Neural cell (in vitro differentiated cells): Measurements from ENCODE around the gene FAM171A1. TPM values are rescaled to one million over a fixed set of nuclear protein-coding genes. Genes with fewer than 3 reads are reported as not detected.

ENCODE experiments used
- H2AFZ ChIP-seq: fragments of 200-600, 300-800 bp; sonication (generic), shearing (Covaris generic); 2 replicates; pipeline ENCODE4 v1.6.0; 2014; ENCODE audit warnings: low read depth, mild to moderate bottlenecking, antibody characterized with exemption, low read length, moderate library complexity
- H3F3A ChIP-seq: fragments of 200-600 bp; shearing (Covaris generic); 2 replicates; pipeline ENCODE4 v1.6.1; 2016; ENCODE audit warnings: mild to moderate bottlenecking, moderate library complexity, mixed read lengths, antibody characterized with exemption, low read length; ENCODE audit not compliant: insufficient read depth, poor library complexity, severe bottlenecking
- H3K27ac ChIP-seq: fragments of 200-600, 300-800 bp; sonication (generic), shearing (Covaris generic); 2 replicates; pipeline ENCODE4 v1.5.1; 2014; ENCODE audit warnings: mild to moderate bottlenecking, low read length, moderate library complexity
- H3K27me3 ChIP-seq: fragments of 300-800, 200-600 bp; sonication (generic), shearing (Covaris generic); 2 replicates; pipeline ENCODE4 v1.6.0; 2014; ENCODE audit warnings: mild to moderate bottlenecking, low read depth, low read length, moderate library complexity; ENCODE audit not compliant: insufficient read depth
- H3K36me3 ChIP-seq: fragments of 300-800, 200-600 bp; sonication (generic), shearing (Covaris generic); 2 replicates; pipeline ENCODE4 v1.5.1; 2014; ENCODE audit warnings: mild to moderate bottlenecking, antibody characterized with exemption, low read length, moderate library complexity; ENCODE audit not compliant: insufficient read depth
- H3K4me2 ChIP-seq: fragments of 300-800, 200-600 bp; sonication (generic), shearing (Covaris generic); 2 replicates; pipeline ENCODE4 v1.6.0; 2014; ENCODE audit warnings: mild to moderate bottlenecking, low read length
- H3K4me3 ChIP-seq: fragments of 300-800, 200-600 bp; sonication (generic), shearing (Covaris generic); 2 replicates; pipeline ENCODE4 v1.5.1; 2014; ENCODE audit warnings: mild to moderate bottlenecking, low read length, moderate library complexity
- H3K79me2 ChIP-seq: fragments of 200-600 bp; shearing (Covaris generic); replicated peaks from 2 replicates; pipeline ENCODE4 v1.6.0; 2014; ENCODE audit warnings: mild to moderate bottlenecking, low read length, moderate library complexity; ENCODE audit not compliant: insufficient read depth
- H3K9ac ChIP-seq: fragments of 300-800, 200-600 bp; sonication (generic), shearing (Covaris generic); 2 replicates; pipeline ENCODE4 v1.6.1; 2016; ENCODE audit warnings: mild to moderate bottlenecking, low read length, mixed read lengths
- H3K9me2 ChIP-seq: fragments of 200-600 bp; shearing (Covaris generic); 2 replicates; pipeline ENCODE4 v1.6.1; 2016; ENCODE audit warnings: mild to moderate bottlenecking, low read length, mixed read lengths; ENCODE audit not compliant: insufficient read depth
- H3K9me3 ChIP-seq: fragments of 200-600, 300-800 bp; sonication (generic), shearing (Covaris generic); 2 replicates; pipeline ENCODE4 v1.6.1; 2016; ENCODE audit warnings: mild to moderate bottlenecking, mixed run types, low read length, moderate library complexity, mixed read lengths
- H4K20me1 ChIP-seq: fragments of 200-600 bp; shearing (Covaris generic); 2 replicates; pipeline ENCODE4 v1.6.1; 2016; ENCODE audit warnings: mild to moderate bottlenecking, mixed run types; ENCODE audit not compliant: insufficient read depth
- CTCF ChIP-seq: fragments of 450-650 bp; IDR thresholded peaks from 2 replicates; pipeline ENCODE4 v1.5.1; 2014; ENCODE audit warnings: antibody characterized with exemption, mild to moderate bottlenecking, moderate library complexity; ENCODE audit not compliant: poor library complexity, severe bottlenecking
- EP300 ChIP-seq: fragments of 450-650 bp; conservative IDR thresholded peaks from 2 replicates; pipeline ENCODE4 v1.6.1; 2014; ENCODE audit warnings: antibody characterized with exemption, mild to moderate bottlenecking, moderate library complexity; ENCODE audit not compliant: poor library complexity, severe bottlenecking
- EZH2 ChIP-seq: fragments of 200-600, 300-800 bp; shearing (Covaris generic), sonication (generic); IDR thresholded peaks from 2 replicates; pipeline ENCODE4 v1.6.1; 2014; ENCODE audit warnings: antibody characterized with exemption, low read length, borderline replicate concordance, mild to moderate bottlenecking; ENCODE audit not compliant: insufficient read depth, poor library complexity, severe bottlenecking
- MXI1 ChIP-seq: fragments of 450-650 bp; conservative IDR thresholded peaks from 2 replicates; pipeline ENCODE4 v1.6.1; 2014; ENCODE audit warnings: antibody characterized with exemption, mild to moderate bottlenecking; ENCODE audit not compliant: poor library complexity, severe bottlenecking
- POLR2AphosphoS5 ChIP-seq: IDR thresholded peaks from 2 replicates; pipeline ENCODE4 v1.6.1; 2012
- RAD21 ChIP-seq: fragments of 450-650 bp; conservative IDR thresholded peaks from 2 replicates; pipeline ENCODE4 v1.6.1; 2014; ENCODE audit warnings: antibody characterized with exemption, mild to moderate bottlenecking, moderate library complexity
- REST ChIP-seq: IDR thresholded peaks from 2 replicates; pipeline ENCODE4 v1.6.1; 2012; ENCODE audit warnings: borderline replicate concordance
- SMC3 ChIP-seq: fragments of 450-650 bp; conservative IDR thresholded peaks from 2 replicates; pipeline ENCODE4 v1.6.1; 2014; ENCODE audit warnings: antibody characterized with exemption, mild to moderate bottlenecking, moderate library complexity; ENCODE audit not compliant: poor library complexity
- TAF1 ChIP-seq: IDR thresholded peaks from 2 replicates; pipeline ENCODE4 v1.6.1; 2012; ENCODE audit warnings: low read depth
- polyA plus RNA-seq: library from polyadenylated mRNA; depleted of rRNA; stranded (reverse); fragments of >200 nt; gene quantifications from 2 replicates; pipeline ENCODE4 v1.2.3, GENCODE V29; 2014

FAM171A1 gene
- polyA plus RNA-seq, 1 donor from 2014 or later: 28.8 TPM

- no peaks in the 10 kb centered on the region for H3K79me2 ChIP-seq
- H2AFZ ChIP-seq: no peak overlapping the region
- no peak overlapping the region for H3K9ac ChIP-seq
- no peak for TF ChIP-seq EZH2
- no peak for TF ChIP-seq MXI1
- no peak for TF ChIP-seq TAF1
- no peak for TF ChIP-seq POLR2AphosphoS5
- TF ChIP-seq RAD21: no peak
- no peak for TF ChIP-seq CTCF
- no peak for TF ChIP-seq REST
- no peak for TF ChIP-seq EP300
- no peak for TF ChIP-seq SMC3
- no peaks in the 10 kb centered on the region for H4K20me1 ChIP-seq
- no peaks in the 10 kb centered on the region for H3K36me3 ChIP-seq
- no peaks in the 10 kb centered on the region for H3K9me2 ChIP-seq
- H3K27me3 ChIP-seq: no peaks in the 10 kb centered on the region
- no peak overlapping the region for H3K4me3 ChIP-seq
- no peak overlapping the region for H3K4me2 ChIP-seq
- no peaks in the 10 kb centered on the region for H3F3A ChIP-seq
- H3K9me3 ChIP-seq: no peaks in the 10 kb centered on the region
- H3K27ac ChIP-seq: no peak overlapping the region
Observed at GRCh38 chr10:15236340-15236739, 134.7 kb downstream of the FAM171A1 start.

- Histone ChIP-seq H3K4me3 (no peak overlapping the region), H3K36me3 (no peaks in the 10 kb centered on the region), H3K9ac (no peak overlapping the region), H3K27me3 (no peaks in the 10 kb centered on the region), H3K9me3 (no peaks in the 10 kb centered on the region), H2AFZ (no peak overlapping the region), H3K79me2 (no peaks in the 10 kb centered on the region), H3F3A (no peaks in the 10 kb centered on the region), H3K4me2 (no peak overlapping the region), H4K20me1 (no peaks in the 10 kb centered on the region), H3K9me2 (no peaks in the 10 kb centered on the region), H3K27ac (no peak overlapping the region)
- TF ChIP-seq MXI1: no peak
- TF ChIP-seq CTCF: no peak
- TF ChIP-seq RAD21: no peak
- no peak for TF ChIP-seq TAF1
- no peak for TF ChIP-seq SMC3
- no peak for TF ChIP-seq REST
- TF ChIP-seq EP300: no peak
- TF ChIP-seq POLR2AphosphoS5: no peak
- no peak for TF ChIP-seq EZH2
Observed at GRCh38 chr10:15232279-15232678, 138.8 kb downstream of the FAM171A1 start.
